Esophagus muscularis mucosa (tissue), 4 donors: ENCODE data around the gene SNURF. TPM values are rescaled to one million over a fixed set of nuclear protein-coding genes. Genes with fewer than 3 reads are reported as not detected.

Source experiments
- DNase-seq: peaks from one replicate; pipeline ENCODE4 v3.0.0-alpha.2; 2017; ENCODE audit errors: extremely low spot score
- H3K27ac ChIP-seq, 4 donors: fragments of 200-600 bp; sonication (generic); replicated peaks in 1 of 4; 1 replicate in 3 of 4; 2 replicates in 1 of 4; pipeline ENCODE4 v1.5.1; 2016 to 2019; ENCODE audit warnings: mild to moderate bottlenecking in 1 of 4
- H3K27me3 ChIP-seq, 4 donors: fragments of 200-600 bp; sonication (generic); one replicate each; pipeline versions ENCODE4 v1.5.1 to v1.6.0; 2016 to 2019
- H3K36me3 ChIP-seq, 4 donors: fragments of 200-600 bp; sonication (generic); one replicate each; pipeline ENCODE4 v1.5.1; 2016 to 2019
- H3K4me1 ChIP-seq, 4 donors: fragments of 200-600 bp; sonication (generic); one replicate each; pipeline ENCODE4 v1.5.1; 2016 to 2019
- H3K4me3 ChIP-seq, 4 donors: fragments of 200-600 bp; sonication (generic); 1 replicate in 2 of 4; 2 replicates in 2 of 4; pipeline ENCODE4 v1.5.1; 2016 to 2019; ENCODE audit warnings: mild to moderate bottlenecking in 4 of 4, moderate library complexity in 1 of 4
- H3K9me3 ChIP-seq, 4 donors: fragments of 200-600 bp; sonication (generic); 1 replicate in 3 of 4; 2 replicates in 1 of 4; pipeline ENCODE4 v1.5.1; 2016 to 2019
- CTCF ChIP-seq, 3 experiments: fragments of 200-600 bp in 2 of 3; fragments of 450-650 bp in 1 of 3; sonication (generic) in 2 of 3; IDR thresholded peaks; one replicate each; pipeline ENCODE4 v1.5.1; 2017 to 2019; ENCODE audit warnings: antibody characterized with exemption in 3 of 3, mild to moderate bottlenecking in 2 of 3, moderate library complexity in 1 of 3
- EP300 ChIP-seq: sonication (generic); formaldehyde crosslinking; IDR thresholded peaks from one replicate; pipeline ENCODE4 v1.6.1; 2017; ENCODE audit warnings: antibody characterized with exemption
- POLR2A ChIP-seq: fragments of 450-650 bp; IDR thresholded peaks from one replicate; pipeline ENCODE4 v1.6.1; 2017; ENCODE audit warnings: antibody characterized with exemption, moderate library complexity, mild to moderate bottlenecking, low read depth
- POLR2AphosphoS5 ChIP-seq, 2 donors: sonication (generic); formaldehyde crosslinking; IDR thresholded peaks; one replicate each; pipeline ENCODE4 v1.6.1; 2017; ENCODE audit warnings: antibody characterized with exemption in 2 of 2
- WGBS: methylation state at CpG from one replicate; pipeline ENCODE4 v1.1.5; 2018; 5-methylcytosine and 5-hydroxymethylcytosine counted together
- intact Hi-C: fragments of 100-400 bp; cut with DNase I; formaldehyde crosslinking; loops from one replicate; pipeline ENCODE4 v1.15.1; 2023
- total RNA-seq, 4 donors: library from RNA; depleted of rRNA; stranded (reverse); fragments of >200 nt; gene quantifications; one replicate each; pipeline versions ENCODE4 v1.1.0 to v1.2.1, GENCODE V29; 2016

Gene SNURF
- total RNA-seq, 4 donors from 2014 or later, result 1.9 to 8.3 (median 5.5) TPM

DNA sequence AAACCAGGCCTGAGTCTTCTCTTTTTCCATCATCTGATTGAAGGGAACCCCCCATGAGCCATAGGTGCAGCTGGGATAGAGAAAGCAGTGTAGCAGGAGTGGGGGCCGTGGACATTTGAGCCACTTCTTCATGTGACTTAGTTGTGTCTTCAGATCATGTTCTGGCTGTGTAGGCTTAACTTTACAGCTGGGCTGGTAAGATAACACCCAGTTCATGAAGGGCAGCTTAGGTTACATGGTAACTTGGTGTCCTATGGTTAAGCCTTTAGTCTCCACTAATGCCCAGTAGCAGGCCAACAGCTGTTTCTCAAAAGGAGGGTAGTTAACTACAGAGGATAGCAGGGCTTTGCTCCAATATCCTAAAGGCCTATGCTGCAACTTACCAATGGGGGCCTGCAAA lies 11.4 kb upstream of the SNURF start:
- H3K4me1 ChIP-seq, result peaks cover 0 to 8% (median 7%) of the 10 kb centered on the region in 4 donors
- no CpG with 5 or more reads among the region's 1 CpG for WGBS
- no peak for DNase-seq
- no peak for TF ChIP-seq POLR2A
- TF ChIP-seq POLR2AphosphoS5 (IDR thresholded peaks at IDR 0.05), result no peak
- no peak for TF ChIP-seq CTCF (IDR thresholded peaks at IDR 0.05)
- no peak for TF ChIP-seq EP300
- no peak overlapping the region for H3K27ac ChIP-seq
- no peak overlapping the region for H3K4me3 ChIP-seq
- H3K9me3 ChIP-seq, result no peaks in the 10 kb centered on the region
- intact Hi-C loops, result no loop called here
- H3K36me3 ChIP-seq, result no peaks in the 10 kb centered on the region
- no peaks in the 10 kb centered on the region for H3K27me3 ChIP-seq

DNA sequence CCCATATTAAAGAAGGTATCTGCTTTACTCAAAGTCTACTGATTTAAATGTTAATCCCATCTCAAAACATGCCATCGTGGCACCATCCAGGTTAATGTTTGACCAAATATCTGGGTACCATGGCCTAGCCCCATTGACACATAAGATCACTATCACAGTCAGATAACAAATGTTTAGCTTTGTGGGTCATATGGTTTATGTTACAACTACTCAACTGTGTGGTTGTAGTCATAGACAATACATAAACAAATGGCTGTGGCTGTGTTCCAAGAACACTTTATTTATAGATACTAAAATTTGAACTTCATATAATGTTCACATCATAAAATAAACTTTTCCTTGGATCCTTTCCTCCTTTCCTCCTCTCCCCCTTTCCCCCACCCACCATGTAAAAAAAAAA lies 9.8 kb upstream of the SNURF start:
- peaks cover 0 to 8% (median 7%) of the 10 kb centered on the region in 4 donors for H3K4me1 ChIP-seq
- no peak for DNase-seq
- intact Hi-C loops, result no loop called here
- WGBS, result 32% methylated on average over 1 of the region's 1 CpG
- no peaks in the 10 kb centered on the region for H3K36me3 ChIP-seq
- H3K9me3 ChIP-seq, result no peaks in the 10 kb centered on the region
- no peaks in the 10 kb centered on the region for H3K27me3 ChIP-seq
- TF ChIP-seq POLR2AphosphoS5 (IDR thresholded peaks at IDR 0.05), result no peak
- TF ChIP-seq POLR2A, result no peak
- no peak for TF ChIP-seq EP300
- TF ChIP-seq CTCF (IDR thresholded peaks at IDR 0.05), result no peak
- no peak overlapping the region for H3K4me3 ChIP-seq
- no peak overlapping the region for H3K27ac ChIP-seq

GRCh38 chr15:24945711-24946110 lies 9.1 kb upstream of the SNURF start:
- no peaks in the 10 kb centered on the region for H3K27me3 ChIP-seq
- no peak for TF ChIP-seq POLR2A
- TF ChIP-seq CTCF (IDR thresholded peaks at IDR 0.05), result no peak
- no peak for TF ChIP-seq EP300
- TF ChIP-seq POLR2AphosphoS5 (IDR thresholded peaks at IDR 0.05), result no peak
- DNase-seq, result no peak
- H3K4me3 ChIP-seq, result no peak overlapping the region
- intact Hi-C loops, result no loop called here
- H3K4me1 ChIP-seq, result peaks cover 0 to 8% (median 7%) of the 10 kb centered on the region in 4 donors
- no peak overlapping the region for H3K27ac ChIP-seq
- H3K36me3 ChIP-seq, result no peaks in the 10 kb centered on the region
- H3K9me3 ChIP-seq, result no peaks in the 10 kb centered on the region
- 84% methylated on average over 1 of the region's 1 CpG for WGBS

DNA sequence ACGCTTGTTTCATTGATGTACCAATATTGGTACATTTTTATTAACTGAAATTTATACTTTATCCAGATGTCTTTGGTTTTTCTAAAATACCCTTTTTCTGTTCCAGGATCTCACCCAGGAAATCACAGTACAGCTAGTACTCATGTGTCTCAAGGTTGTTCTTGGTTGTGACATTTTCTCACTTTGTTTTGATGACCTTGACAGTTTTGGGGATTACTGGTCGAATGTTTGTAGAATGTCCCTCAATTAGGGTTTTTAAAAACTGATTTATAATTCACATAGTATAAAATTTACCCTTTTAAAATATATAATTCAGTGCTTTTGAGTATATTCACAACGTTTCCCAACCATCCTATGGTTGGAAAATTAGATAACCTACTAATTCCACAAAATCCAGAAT lies 6.3 kb upstream of the SNURF start:
- Histone ChIP-seq H3K36me3 (no peaks in the 10 kb centered on the region), H3K4me1 (peaks cover 0 to 8% (median 7%) of the 10 kb centered on the region in 4 donors), H3K27me3 (no peaks in the 10 kb centered on the region), H3K4me3 (no peak overlapping the region), H3K27ac (no peak overlapping the region), H3K9me3 (no peaks in the 10 kb centered on the region)
- TF ChIP-seq EP300, result no peak
- TF ChIP-seq CTCF (IDR thresholded peaks at IDR 0.05), result no peak
- TF ChIP-seq POLR2AphosphoS5 (IDR thresholded peaks at IDR 0.05), result no peak
- no peak for TF ChIP-seq POLR2A
- intact Hi-C loops, result no loop called here
- DNase-seq, result no peak
- WGBS, result 67% methylated on average over 3 of the region's 3 CpGs

DNA sequence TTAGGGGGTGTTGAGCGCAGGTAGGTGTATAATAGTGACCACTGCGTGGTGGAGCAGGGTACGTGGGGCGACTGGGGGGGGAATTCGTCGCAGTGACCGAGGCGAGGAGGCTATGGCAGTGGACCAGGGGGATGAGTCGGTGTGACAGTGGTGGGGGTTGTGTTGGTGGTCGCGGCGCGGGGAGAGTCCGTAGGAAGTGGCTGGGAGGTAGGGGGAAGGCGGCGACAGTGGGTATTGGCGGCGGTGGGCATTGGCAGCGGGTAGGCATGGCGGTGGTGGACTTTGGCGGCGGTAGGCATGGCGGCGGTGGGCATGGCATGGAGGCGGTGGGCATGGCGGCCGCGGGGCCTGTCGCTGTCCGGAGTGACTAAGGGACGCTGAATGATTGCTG lies 739 bp downstream of the SNURF start:
- no peaks in the 10 kb centered on the region for H3K9me3 ChIP-seq
- H3K36me3 ChIP-seq, result no peaks in the 10 kb centered on the region
- no peaks in the 10 kb centered on the region for H3K27me3 ChIP-seq
- WGBS, result 78% methylated on average over 31 of the region's 31 CpGs
- peak overlapping the region; percentile 85 to 92 (median 90) for H3K27ac ChIP-seq
- TF ChIP-seq POLR2A, result no peak
- no peak for TF ChIP-seq EP300
- no peak for TF ChIP-seq POLR2AphosphoS5 (IDR thresholded peaks at IDR 0.05)
- TF ChIP-seq CTCF (IDR thresholded peaks at IDR 0.05), result no peak
- intact Hi-C loops, result no loop called here
- peak overlapping the region; percentile 66 to 85 (median 71) for H3K4me3 ChIP-seq
- H3K4me1 ChIP-seq, result peaks cover 5 to 16% (median 10%) of the 10 kb centered on the region in 4 donors
- DNase-seq, result no peak
